Caco-2 (cell line): ENCODE measurements around the gene VKORC1L1. TPM values are rescaled to one million over a fixed set of nuclear protein-coding genes. Genes with fewer than 3 reads are reported as not detected.

Experiments
- BruUV-seq: library from RNA; stranded (reverse); fragments of 400-500 nt; replicated peaks from 2 replicates; lab custom pipeline; 2021; lab: Mats Ljungman, UMichigan
- CTCF ChIA-PET: fragments of 300-600 bp; sonication (Branson Sonifier 250); formaldehyde crosslinking; loops from one replicate; lab custom pipeline; 2022; ENCODE audit warnings: antibody characterized with exemption; lab: Charles Lee
- POLR2A ChIA-PET: fragments of 300-600 bp; sonication (Branson Sonifier 250); formaldehyde crosslinking; loops from one replicate; lab custom pipeline; 2022; ENCODE audit warnings: antibody characterized with exemption; lab: Charles Lee
- DNase-seq, 2 experiments: peaks; one replicate each; pipeline versions ENCODE4 v3.0.0 to v3.0.0-alpha.2; 2020 to 2022
- H3K27me3 ChIP-seq: replicated peaks from 2 replicates; pipeline ENCODE4 v1.6.0; 2011; ENCODE audit warnings: low read length; ENCODE audit not compliant: control insufficient read depth, insufficient read depth
- H3K36me3 ChIP-seq: 2 replicates; pipeline ENCODE4 v1.5.1; 2011; ENCODE audit warnings: low read length; ENCODE audit not compliant: control insufficient read depth, insufficient read depth
- H3K4me1 ChIP-seq: fragments of 250-450 bp; sonication (Bioruptor Pico); 2 replicates; pipeline ENCODE4 v1.5.1; 2020; ENCODE audit warnings: mild to moderate bottlenecking
- H3K4me3 ChIP-seq: 2 replicates; pipeline ENCODE4 v1.5.1; 2011; ENCODE audit warnings: low read depth, mild to moderate bottlenecking, control low read depth, low read length
- H3K9me3 ChIP-seq: fragments of 250-450 bp; sonication (Bioruptor Pico); 2 replicates; pipeline ENCODE4 v1.5.1; 2020; ENCODE audit warnings: mild to moderate bottlenecking, moderate library complexity
- H3K27ac Mint-ChIP-seq: one replicate; pipeline ENCODE4 v1.8.0; 2022; ENCODE audit warnings: mixed read lengths; ENCODE audit not compliant: unreplicated experiment
- H3K27me3 Mint-ChIP-seq: one replicate; pipeline ENCODE4 v1.8.0; 2022; ENCODE audit warnings: mixed read lengths; ENCODE audit not compliant: insufficient read depth, unreplicated experiment
- H3K36me3 Mint-ChIP-seq: one replicate; pipeline ENCODE4 v1.8.0; 2022; ENCODE audit warnings: mild to moderate bottlenecking, mixed read lengths; ENCODE audit not compliant: insufficient read depth, unreplicated experiment
- H3K4me1 Mint-ChIP-seq: one replicate; pipeline ENCODE4 v1.8.0; 2022; ENCODE audit warnings: low read depth, mixed read lengths; ENCODE audit not compliant: unreplicated experiment
- H3K4me3 Mint-ChIP-seq: one replicate; pipeline ENCODE4 v1.8.0; 2022; ENCODE audit warnings: mild to moderate bottlenecking, moderate library complexity, mixed read lengths; ENCODE audit not compliant: unreplicated experiment
- H3K9me3 Mint-ChIP-seq: one replicate; pipeline ENCODE4 v1.8.0; 2022; ENCODE audit warnings: mixed read lengths; ENCODE audit not compliant: unreplicated experiment
- CTCF ChIP-seq, 2 experiments: fragments of 200-600 bp in 1 of 2; IDR thresholded peaks; 1 replicate in 1 of 2; 2 replicates in 1 of 2; pipeline versions ENCODE4 v1.5.1 to v1.8.0; 2011 to 2022; ENCODE audit warnings: antibody characterized with exemption in 1 of 2, control low read depth in 1 of 2, inconsistent platforms in 1 of 2, low read depth in 1 of 2, low read length in 1 of 2, mild to moderate bottlenecking in 1 of 2, moderate library complexity in 1 of 2; ENCODE audit not compliant: insufficient read depth in 1 of 2, severe bottlenecking in 1 of 2, unreplicated experiment in 1 of 2
- intact Hi-C: fragments of 100-400 bp; cut with micrococcal nuclease; formaldehyde crosslinking; loops from one replicate; pipeline ENCODE4 v1.10.0; 2022; ENCODE audit not compliant: unreplicated experiment
- total RNA-seq: library from RNA; stranded (reverse); gene quantifications from 2 replicates; pipeline ENCODE4 v1.2.3, GENCODE V29; 2022

VKORC1L1 gene
- total RNA-seq, 1 experiment from 2014 or later: 35.2 TPM

GRCh38 chr7:65974876-65975275 lies 102.0 kb downstream of the VKORC1L1 start:
- no peaks in the 10 kb centered on the region for H3K27me3 Mint-ChIP-seq
- intact Hi-C loops: no loop called here
- no TSS peak for BruUV-seq
- no peaks in the 10 kb centered on the region for H3K4me1 Mint-ChIP-seq
- Histone ChIP-seq H3K27me3 (no peaks in the 10 kb centered on the region), H3K36me3 (no peaks in the 10 kb centered on the region), H3K9me3 (no peaks in the 10 kb centered on the region), H3K4me3 (no peak overlapping the region), H3K4me1 (no peaks in the 10 kb centered on the region)
- no peak overlapping the region for H3K27ac Mint-ChIP-seq
- CTCF ChIA-PET: no interaction called here
- no peak for DNase-seq
- no peak for TF ChIP-seq CTCF (IDR thresholded peaks at IDR 0.05; ENCODE audit: insufficient read depth in 1 of 2, low read depth in 1 of 2, low read length in 1 of 2, severe bottlenecking in 1 of 2, unreplicated experiment in 1 of 2)
- H3K9me3 Mint-ChIP-seq: no peaks in the 10 kb centered on the region
- no peak overlapping the region for H3K4me3 Mint-ChIP-seq
- peaks cover 62% of the 10 kb centered on the region for H3K36me3 Mint-ChIP-seq
- POLR2A ChIA-PET: no interaction called here

GRCh38 chr7:65975814-65976445 lies 103.1 kb downstream of the VKORC1L1 start:
- H3K36me3 Mint-ChIP-seq: peaks cover 52% of the 10 kb centered on the region
- H3K9me3 ChIP-seq: no peaks in the 10 kb centered on the region
- H3K27ac Mint-ChIP-seq: no peak overlapping the region
- POLR2A ChIA-PET: no interaction called here
- CTCF ChIA-PET: no interaction called here
- peak in 1 of 2 experiments; percentile 35 for TF ChIP-seq CTCF (IDR thresholded peaks at IDR 0.05; ENCODE audit: insufficient read depth in 1 of 2, low read depth in 1 of 2, low read length in 1 of 2, severe bottlenecking in 1 of 2, unreplicated experiment in 1 of 2)
- H3K4me3 Mint-ChIP-seq: no peak overlapping the region
- no TSS peak for BruUV-seq
- no peaks in the 10 kb centered on the region for H3K4me1 Mint-ChIP-seq
- no peaks in the 10 kb centered on the region for H3K36me3 ChIP-seq
- H3K27me3 ChIP-seq: no peaks in the 10 kb centered on the region
- peak in 1 of 2 experiments; percentile 17 for DNase-seq
- no peaks in the 10 kb centered on the region for H3K27me3 Mint-ChIP-seq
- no peaks in the 10 kb centered on the region for H3K9me3 Mint-ChIP-seq
- intact Hi-C loops: no loop called here
- no peak overlapping the region for H3K4me3 ChIP-seq
- H3K4me1 ChIP-seq: peaks cover 4% of the 10 kb centered on the region; the same call in 1 of the 2 replicates

- DNase-seq: no peak
- POLR2A ChIA-PET: no interaction called here
- Histone ChIP-seq H3K4me3 (no peak overlapping the region), H3K36me3 (no peaks in the 10 kb centered on the region), H3K27me3 (no peaks in the 10 kb centered on the region), H3K4me1 (peaks cover 5% of the 10 kb centered on the region; the same call in 1 of the 2 replicates), H3K9me3 (no peaks in the 10 kb centered on the region)
- H3K27ac Mint-ChIP-seq: no peak overlapping the region
- no peaks in the 10 kb centered on the region for H3K9me3 Mint-ChIP-seq
- CTCF ChIA-PET: no interaction called here
- TF ChIP-seq CTCF (IDR thresholded peaks at IDR 0.05; ENCODE audit: insufficient read depth in 1 of 2, low read depth in 1 of 2, low read length in 1 of 2, severe bottlenecking in 1 of 2, unreplicated experiment in 1 of 2): no peak
- no TSS peak for BruUV-seq
- no peaks in the 10 kb centered on the region for H3K4me1 Mint-ChIP-seq
- H3K36me3 Mint-ChIP-seq: peaks cover 44% of the 10 kb centered on the region
- intact Hi-C loops: no loop called here
- no peaks in the 10 kb centered on the region for H3K27me3 Mint-ChIP-seq
- H3K4me3 Mint-ChIP-seq: no peak overlapping the region
These were observed 103.9 kb downstream of the VKORC1L1 start for GRCh38 chr7:65976659-65977196.
